ENCODE data around the gene EVL. TPM values are rescaled to one million over a fixed set of nuclear protein-coding genes. Genes with fewer than 3 reads are reported as not detected.

The EVL gene
- total RNA-seq, 1 donor = 14.4 TPM

- TF ChIP-seq CTCF (IDR thresholded peaks at IDR 0.05; ENCODE audit: insufficient read depth, low read length) = no peak
- no peak overlapping the region for H3K4me3 ChIP-seq (ENCODE audit: low read depth, low read length)
- no peak for DNase-seq (ENCODE audit: low read depth)
These were observed 58.4 kb downstream of the EVL start for GRCh38 chr14:100123618-100124017.

- H3K4me3 ChIP-seq (ENCODE audit: low read depth, low read length) = no peak overlapping the region
- no peak for DNase-seq (ENCODE audit: low read depth)
- no peak for TF ChIP-seq CTCF (IDR thresholded peaks at IDR 0.05; ENCODE audit: insufficient read depth, low read length)
These were observed 59.4 kb downstream of the EVL start for GRCh38 chr14:100124551-100125088.

DNA sequence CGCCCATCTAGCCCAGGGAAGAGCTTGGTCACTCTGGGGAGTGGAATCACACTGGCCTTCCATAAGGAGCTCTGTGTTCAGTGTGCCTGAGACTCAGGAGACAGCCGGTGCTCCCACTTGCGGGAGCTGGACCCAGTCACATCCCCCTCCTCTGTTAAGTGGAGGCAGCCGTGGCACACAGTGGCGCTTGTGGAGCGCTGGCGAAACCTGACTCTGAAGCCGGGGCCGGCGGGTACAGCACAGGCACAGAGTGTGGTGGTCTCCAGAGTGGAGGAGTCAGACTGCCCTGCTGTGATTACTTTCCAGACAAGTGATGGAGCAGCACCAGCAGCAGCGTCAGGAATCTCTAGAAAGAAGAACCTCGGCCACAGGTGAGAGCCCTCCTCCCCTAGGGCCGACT is 61.2 kb downstream of the EVL start:
- H3K4me3 ChIP-seq (ENCODE audit: low read depth, low read length) = no peak overlapping the region
- TF ChIP-seq CTCF (IDR thresholded peaks at IDR 0.05; ENCODE audit: insufficient read depth, low read length) = no peak
- DNase-seq (ENCODE audit: low read depth) = no peak

GRCh38 chr14:100127853-100128455 is 62.7 kb downstream of the EVL start:
- DNase-seq (ENCODE audit: low read depth) = no peak
- no peak overlapping the region for H3K4me3 ChIP-seq (ENCODE audit: low read depth, low read length)
- TF ChIP-seq CTCF (IDR thresholded peaks at IDR 0.05; ENCODE audit: insufficient read depth, low read length) = no peak

GRCh38 chr14:100128688-100129087 is 63.5 kb downstream of the EVL start:
- no peak for DNase-seq (ENCODE audit: low read depth)
- H3K4me3 ChIP-seq (ENCODE audit: low read depth, low read length) = no peak overlapping the region
- no peak for TF ChIP-seq CTCF (IDR thresholded peaks at IDR 0.05; ENCODE audit: insufficient read depth, low read length)

DNA sequence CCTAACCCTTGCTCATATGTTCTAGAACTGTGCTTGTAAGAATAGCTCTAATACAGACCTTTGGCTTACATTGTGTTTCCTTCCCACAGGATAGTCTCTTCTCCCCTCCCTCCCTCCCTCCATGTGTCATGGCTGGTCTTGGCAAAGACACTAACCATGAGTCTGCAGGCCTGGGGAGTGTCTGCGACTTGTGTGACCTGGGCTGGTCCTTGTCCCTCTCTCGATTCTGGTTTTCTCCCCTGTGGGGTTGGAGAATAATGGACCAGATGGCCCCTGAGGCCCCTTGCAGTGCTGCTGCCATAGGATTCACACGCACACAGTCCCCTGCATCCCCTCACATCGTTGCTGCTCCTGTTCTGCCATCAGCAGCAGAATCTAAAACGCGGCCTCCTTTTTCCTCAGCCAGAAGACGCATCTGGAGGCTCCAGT is 64.0 kb downstream of the EVL start:
- peak; percentile 74 for DNase-seq (ENCODE audit: low read depth)
- TF ChIP-seq CTCF (IDR thresholded peaks at IDR 0.05; ENCODE audit: insufficient read depth, low read length) = no peak
- H3K4me3 ChIP-seq (ENCODE audit: low read depth, low read length) = no peak overlapping the region

GRCh38 chr14:100130521-100130920 is 65.3 kb downstream of the EVL start:
- no peak for DNase-seq (ENCODE audit: low read depth)
- TF ChIP-seq CTCF (IDR thresholded peaks at IDR 0.05; ENCODE audit: insufficient read depth, low read length) = no peak
- no peak overlapping the region for H3K4me3 ChIP-seq (ENCODE audit: low read depth, low read length)
